GM23338 (cell line): ENCODE measurements around the gene FDXACB1.

Source experiments
- CTCF ChIP-seq, 2 experiments: fragments of 200-600 bp in 1 of 2; sonication (generic) in 1 of 2; conservative IDR thresholded peaks; 2 replicates each; pipeline versions ENCODE4 v1.5.1 to v1.6.1; 2016 to 2017; ENCODE audit warnings: antibody characterized with exemption in 2 of 2, low read depth in 2 of 2, mild to moderate bottlenecking in 2 of 2, moderate library complexity in 1 of 2
- EZH2phosphoT487 ChIP-seq: fragments of 200-600 bp; sonication (generic); IDR thresholded peaks from one replicate; pipeline ENCODE4 v1.8.1; 2018; ENCODE audit warnings: antibody characterized with exemption; ENCODE audit not compliant: unreplicated experiment
- NANOG ChIP-seq: IDR thresholded peaks from 2 replicates; pipeline ENCODE4 v1.6.1; 2016; ENCODE audit warnings: antibody characterized with exemption, borderline replicate concordance
- REST ChIP-seq: IDR thresholded peaks from one replicate; pipeline ENCODE4 v1.6.1; 2018; ENCODE audit warnings: antibody characterized with exemption; ENCODE audit not compliant: unreplicated experiment

DNA sequence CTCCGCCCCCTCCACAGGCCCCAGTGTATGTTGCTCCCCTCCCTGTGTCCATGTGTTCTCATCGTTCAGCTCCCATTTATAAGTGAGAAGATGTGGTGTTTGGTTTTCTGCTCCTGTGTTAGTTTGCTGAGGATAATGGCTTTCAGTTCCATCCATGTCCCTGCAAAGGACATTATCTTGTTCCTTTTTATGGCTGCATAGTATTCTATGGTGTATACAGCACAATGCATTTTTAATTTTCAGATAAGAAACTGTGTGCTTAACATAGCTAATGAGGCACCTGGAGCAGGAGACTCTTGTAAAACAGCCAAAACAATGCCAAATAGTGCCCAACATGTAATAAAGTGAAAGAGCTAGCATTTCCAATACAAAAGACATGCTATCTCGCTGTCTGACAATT, 29.3 kb downstream of the FDXACB1 start:
- no peak for TF ChIP-seq CTCF (conservative IDR thresholded peaks at IDR 0.05; ENCODE audit: low read depth in 2 of 2)
- TF ChIP-seq REST, result no peak
- no peak for TF ChIP-seq NANOG
- no peak for TF ChIP-seq EZH2phosphoT487
